Hepatocyte (in vitro differentiated cells): ENCODE measurements around the gene DPP10.

Experiments used
- CTCF ChIP-seq: fragments of 200-600 bp; sonication (generic); IDR thresholded peaks from 2 replicates; pipeline ENCODE4 v1.5.1; 2016; ENCODE audit warnings: antibody characterized with exemption, mild to moderate bottlenecking; ENCODE audit not compliant: poor library complexity
- EZH2 ChIP-seq: fragments of 200-600 bp; sonication (generic); IDR thresholded peaks from 2 replicates; pipeline ENCODE4 v1.6.1; 2016; ENCODE audit warnings: antibody characterized with exemption, mild to moderate bottlenecking, borderline replicate concordance

- TF ChIP-seq CTCF (no peak), EZH2 (no peak)
Measured at GRCh38 chr2:115484983-115485382, 1042.5 kb downstream of the DPP10 start.
